ENCODE measurements around the gene FBXL20.
A peak's percentile ranks its signal among the peaks of the same experiment; 100 is the strongest.

Gene FBXL20

GRCh38 chr17:39230361-39230760 lies 171.1 kb downstream of the FBXL20 start:
- TF ChIP-seq, protein P1, sequence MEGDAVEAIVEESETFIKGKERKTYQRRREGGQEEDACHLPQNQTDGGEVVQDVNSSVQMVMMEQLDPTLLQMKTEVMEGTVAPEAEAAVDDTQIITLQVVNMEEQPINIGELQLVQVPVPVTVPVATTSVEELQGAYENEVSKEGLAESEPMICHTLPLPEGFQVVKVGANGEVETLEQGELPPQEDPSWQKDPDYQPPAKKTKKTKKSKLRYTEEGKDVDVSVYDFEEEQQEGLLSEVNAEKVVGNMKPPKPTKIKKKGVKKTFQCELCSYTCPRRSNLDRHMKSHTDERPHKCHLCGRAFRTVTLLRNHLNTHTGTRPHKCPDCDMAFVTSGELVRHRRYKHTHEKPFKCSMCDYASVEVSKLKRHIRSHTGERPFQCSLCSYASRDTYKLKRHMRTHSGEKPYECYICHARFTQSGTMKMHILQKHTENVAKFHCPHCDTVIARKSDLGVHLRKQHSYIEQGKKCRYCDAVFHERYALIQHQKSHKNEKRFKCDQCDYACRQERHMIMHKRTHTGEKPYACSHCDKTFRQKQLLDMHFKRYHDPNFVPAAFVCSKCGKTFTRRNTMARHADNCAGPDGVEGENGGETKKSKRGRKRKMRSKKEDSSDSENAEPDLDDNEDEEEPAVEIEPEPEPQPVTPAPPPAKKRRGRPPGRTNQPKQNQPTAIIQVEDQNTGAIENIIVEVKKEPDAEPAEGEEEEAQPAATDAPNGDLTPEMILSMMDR (IDR thresholded peaks at IDR 0.05; ENCODE audit: extremely low read depth, missing control alignments): no peak
- DNase-seq (ENCODE audit: low spot score): no peak

GRCh38 chr17:39229274-39229913 lies 172.0 kb downstream of the FBXL20 start:
- TF ChIP-seq, protein P1 (IDR thresholded peaks at IDR 0.05; ENCODE audit: extremely low read depth, missing control alignments): no peak
- no peak for DNase-seq (ENCODE audit: low spot score)

GRCh38 chr17:39227364-39227919 lies 174.0 kb downstream of the FBXL20 start:
- no peak for DNase-seq (ENCODE audit: low spot score)
- TF ChIP-seq, protein P1 (IDR thresholded peaks at IDR 0.05; ENCODE audit: extremely low read depth, missing control alignments): no peak

GRCh38 chr17:39225959-39226683 lies 175.3 kb downstream of the FBXL20 start:
- TF ChIP-seq, protein P1 (IDR thresholded peaks at IDR 0.05; ENCODE audit: extremely low read depth, missing control alignments): no peak
- DNase-seq (ENCODE audit: low spot score): peak; percentile 63

- TF ChIP-seq, protein P1 (IDR thresholded peaks at IDR 0.05; ENCODE audit: extremely low read depth, missing control alignments): no peak
- DNase-seq (ENCODE audit: low spot score): no peak
Observed at GRCh38 chr17:39225308-39225958, 176.0 kb downstream of the FBXL20 start, which contains the start of gene STAC2. Gene STAC2 (minus strand): TSS chr17:39225945. CDS start chr17:39225502, 443 bp downstream.

GRCh38 chr17:39224778-39225307 lies 176.6 kb downstream of the FBXL20 start:
- DNase-seq (ENCODE audit: low spot score): no peak
- TF ChIP-seq, protein P1 (IDR thresholded peaks at IDR 0.05; ENCODE audit: extremely low read depth, missing control alignments): no peak

Data from GM20000 (cell line).